ENCODE measurements around the gene UBE2F.

The UBE2F gene, protein sequence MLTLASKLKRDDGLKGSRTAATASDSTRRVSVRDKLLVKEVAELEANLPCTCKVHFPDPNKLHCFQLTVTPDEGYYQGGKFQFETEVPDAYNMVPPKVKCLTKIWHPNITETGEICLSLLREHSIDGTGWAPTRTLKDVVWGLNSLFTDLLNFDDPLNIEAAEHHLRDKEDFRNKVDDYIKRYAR

DNA sequence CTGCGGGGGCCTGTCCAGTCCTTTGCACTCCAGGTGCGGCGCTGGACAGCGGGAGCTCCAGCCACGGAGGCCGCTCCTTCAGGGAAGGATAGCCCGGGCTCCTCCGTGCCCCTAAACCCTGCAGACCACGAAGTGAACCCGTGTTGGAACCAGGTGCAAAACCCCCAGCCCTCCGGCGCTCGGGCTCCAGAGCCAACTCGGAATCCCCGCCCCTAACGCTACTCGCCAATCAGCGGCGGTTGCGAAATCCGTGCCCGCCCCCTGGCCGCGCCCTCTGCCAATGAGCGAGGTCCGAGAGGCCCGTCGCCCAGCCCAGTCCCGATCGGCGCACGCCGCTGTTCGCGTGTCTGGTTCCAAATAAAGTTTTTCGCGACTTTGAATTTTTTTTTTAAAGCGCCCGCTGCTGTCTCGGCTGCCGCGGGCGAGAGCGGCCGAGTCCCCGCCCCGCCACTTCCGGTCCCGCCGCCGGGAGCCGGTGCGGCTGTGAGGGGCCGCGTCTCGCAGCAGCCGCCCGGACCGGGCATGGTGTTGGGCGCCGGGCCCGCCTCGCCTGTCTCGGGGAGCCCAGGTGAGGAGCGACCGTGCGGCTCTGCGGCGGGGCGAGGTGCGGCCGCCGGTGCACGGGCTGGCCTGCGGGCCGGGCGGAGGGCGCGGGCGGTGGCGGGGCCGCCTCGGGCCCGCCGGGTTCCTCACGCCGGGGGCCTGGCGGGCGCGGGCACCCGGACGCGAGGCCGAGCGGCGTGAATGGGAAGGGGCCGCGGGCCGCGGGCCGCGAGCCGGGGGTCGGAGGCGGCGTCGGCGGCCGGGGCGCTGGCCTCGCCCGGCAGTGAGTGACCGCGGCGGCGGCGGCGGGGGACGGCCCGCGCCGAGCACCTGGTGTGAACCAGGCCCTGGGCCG, at the start of gene UBE2F:
Gene UBE2F (plus strand): TSS at position 450 of the 898 bp plus-strand sequence. CDS start 6,094 bp downstream, outside the sequence.
- in situ Hi-C loops (cut with MboI; ENCODE audit: low sequenced_read_pairs): no loop called here

DNA sequence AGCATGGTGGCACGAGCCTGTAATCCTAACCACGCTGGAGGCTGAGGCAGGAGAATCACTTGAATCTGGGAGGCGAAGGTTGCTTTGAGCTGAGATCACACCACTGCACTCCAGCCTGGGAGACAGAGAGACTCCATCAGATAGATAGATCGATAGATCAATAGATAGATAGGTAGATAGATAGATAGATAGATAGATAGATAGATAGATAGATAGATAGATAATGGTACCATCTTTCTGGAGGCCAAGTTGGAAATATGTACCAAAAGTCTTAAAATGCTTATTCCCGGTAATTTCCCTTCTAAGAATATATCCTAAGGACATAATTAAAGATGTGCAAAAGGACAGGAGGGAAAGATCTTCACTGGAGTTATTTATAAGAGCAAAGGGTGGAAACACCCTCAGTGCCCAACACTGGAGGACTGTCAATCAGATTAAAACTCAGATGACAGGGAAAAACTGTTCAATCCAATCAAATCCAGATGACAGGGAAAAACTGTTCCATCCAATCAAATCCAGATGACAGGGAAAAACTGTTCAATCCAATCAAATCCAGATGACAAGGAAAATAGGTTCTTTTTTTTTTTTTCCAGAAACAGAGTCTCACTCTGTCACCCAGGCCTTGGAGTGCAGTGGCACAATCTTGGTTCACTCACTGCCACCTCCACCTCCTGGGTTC, 49.0 kb upstream of the UBE2F start:
- in situ Hi-C loops (cut with MboI; ENCODE audit: low sequenced_read_pairs): no loop called here

DNA sequence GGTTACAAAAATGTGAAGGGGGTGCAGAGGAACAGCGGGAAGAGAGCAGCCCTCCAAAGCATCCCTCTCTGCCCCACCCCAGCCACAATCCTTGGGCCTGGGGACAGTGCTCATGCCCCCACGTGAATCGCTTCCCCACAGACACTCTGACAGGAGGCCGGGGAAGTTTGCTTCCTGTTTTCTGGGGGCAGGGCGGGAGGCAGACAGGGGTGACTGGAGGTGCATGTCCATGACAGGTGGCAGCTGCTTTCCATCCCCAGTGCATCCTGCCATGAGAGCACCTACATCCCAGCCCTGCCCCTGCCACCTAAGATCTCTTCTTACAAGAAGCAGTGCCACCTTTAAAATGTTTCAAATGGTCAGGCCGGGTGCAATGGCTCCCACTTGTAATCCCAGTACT, 47.2 kb upstream of the UBE2F start:
- in situ Hi-C loops (cut with MboI; ENCODE audit: low sequenced_read_pairs): no loop called here

DNA sequence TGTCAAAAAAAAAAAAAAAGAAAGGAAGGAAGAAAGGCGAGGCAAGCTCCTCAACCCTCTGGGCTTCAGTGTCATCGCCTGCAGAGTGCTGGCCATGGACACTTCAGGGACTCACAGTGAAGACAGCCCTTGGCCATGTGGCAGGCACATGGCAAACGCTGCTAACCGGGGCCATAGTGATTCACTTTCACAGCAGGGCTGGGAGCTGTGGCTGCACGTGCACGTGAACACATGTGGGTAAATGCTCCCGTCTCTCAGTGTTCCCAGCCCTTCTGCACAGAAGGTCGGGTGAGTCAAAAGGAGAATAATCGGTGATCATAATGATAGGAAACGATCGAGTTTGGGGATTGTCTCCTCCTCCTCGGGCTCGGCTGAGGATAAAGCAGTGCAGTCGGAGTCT, 46.1 kb upstream of the UBE2F start:
- in situ Hi-C loops (cut with MboI; ENCODE audit: low sequenced_read_pairs): no loop called here

DNA sequence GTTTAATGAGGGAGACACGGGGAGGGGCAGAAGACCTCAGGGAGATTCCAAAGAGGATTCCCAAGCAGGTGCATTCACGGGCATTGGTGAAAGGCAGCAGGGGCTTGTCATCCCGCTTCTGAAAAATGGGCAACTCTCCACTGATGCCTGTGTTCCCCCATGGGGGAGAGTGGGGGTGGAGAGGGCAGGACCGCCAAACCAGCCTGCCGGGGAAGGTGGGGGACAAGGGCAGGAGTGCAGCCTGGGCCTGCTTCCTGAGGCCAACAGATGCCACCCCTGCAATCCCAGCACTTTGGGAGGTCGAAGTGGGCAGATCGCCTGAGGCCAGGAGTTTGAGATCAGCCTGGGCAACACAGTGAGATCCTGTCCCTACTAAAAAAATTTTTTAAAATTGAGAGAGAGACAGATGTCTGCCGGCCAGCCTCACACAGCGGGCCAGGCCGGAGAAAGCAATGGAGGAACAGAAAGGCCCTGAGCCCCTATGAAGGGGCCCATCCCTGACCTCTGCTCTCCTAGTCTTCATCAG, 44.8 kb upstream of the UBE2F start:
- in situ Hi-C loops (cut with MboI; ENCODE audit: low sequenced_read_pairs): no loop called here

DNA sequence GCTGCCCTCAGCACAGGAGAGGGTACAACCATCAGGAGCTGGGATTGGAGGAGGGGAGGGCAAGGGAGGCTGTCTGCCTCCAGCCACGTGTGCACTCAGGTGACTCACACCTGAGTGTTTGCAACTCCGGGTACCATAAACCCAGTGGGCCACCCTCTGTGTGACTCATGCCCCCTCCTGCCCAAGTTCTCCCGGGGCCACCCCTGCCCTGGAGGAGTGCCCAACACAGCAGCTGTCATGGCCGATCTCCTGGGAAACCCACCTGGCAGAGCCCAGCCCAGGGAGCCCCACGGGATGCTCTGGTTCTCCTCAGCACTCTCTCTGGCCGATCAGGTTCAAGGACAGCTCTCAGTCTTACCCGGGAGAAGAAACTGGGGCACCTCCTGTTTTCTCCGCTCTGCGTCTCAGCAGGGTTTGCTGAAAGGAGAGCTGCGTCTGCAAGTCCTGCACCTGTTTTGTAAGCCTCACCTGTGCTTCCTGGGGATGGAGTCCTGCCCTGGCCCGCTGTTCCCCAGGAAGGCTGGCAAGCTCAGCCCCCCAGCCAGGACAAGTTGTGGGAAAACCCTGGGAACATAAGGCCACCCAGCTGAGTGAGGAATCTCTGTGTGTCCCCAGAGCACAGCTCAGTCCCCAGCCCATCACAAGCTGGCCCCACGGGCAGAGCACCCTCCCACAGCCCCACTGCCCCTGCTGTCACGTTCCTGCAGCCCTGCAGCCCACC, 44.0 kb upstream of the UBE2F start:
- in situ Hi-C loops (cut with MboI; ENCODE audit: low sequenced_read_pairs): no loop called here

DNA sequence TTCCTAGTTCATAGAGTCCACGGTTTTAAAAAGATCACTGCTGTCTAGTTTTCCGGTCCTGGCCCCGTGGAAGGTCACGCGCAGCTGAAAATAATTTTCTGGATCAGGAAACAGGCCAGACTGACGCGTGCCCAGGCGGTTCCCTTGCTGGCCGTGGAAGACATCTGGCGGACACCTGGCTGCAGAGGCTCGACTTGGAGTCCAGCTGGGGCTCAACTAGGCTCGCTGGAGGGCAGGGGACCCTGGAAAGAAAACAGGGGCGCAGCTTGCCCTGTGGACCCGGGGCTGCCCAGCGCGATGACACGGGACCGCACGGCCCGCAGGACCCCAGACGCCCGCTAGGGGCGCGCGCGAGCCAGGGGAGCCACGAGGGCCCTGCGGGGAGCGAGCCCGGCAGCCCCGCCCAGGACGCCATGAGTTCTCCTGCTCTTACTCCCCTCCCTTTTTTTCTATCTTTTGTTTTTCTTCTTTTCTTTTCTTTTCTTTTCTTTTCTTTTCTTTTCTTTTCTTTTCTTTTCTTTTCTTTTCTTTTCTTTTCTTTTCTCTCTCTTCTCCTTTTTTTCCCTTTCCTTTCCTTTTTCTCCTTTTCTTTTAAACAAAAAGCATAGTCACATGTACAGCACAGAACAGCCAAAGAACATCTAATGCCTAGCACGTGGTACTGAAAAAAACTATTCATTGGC, 43.2 kb upstream of the UBE2F start:
- in situ Hi-C loops (cut with MboI; ENCODE audit: low sequenced_read_pairs): no loop called here

DNA sequence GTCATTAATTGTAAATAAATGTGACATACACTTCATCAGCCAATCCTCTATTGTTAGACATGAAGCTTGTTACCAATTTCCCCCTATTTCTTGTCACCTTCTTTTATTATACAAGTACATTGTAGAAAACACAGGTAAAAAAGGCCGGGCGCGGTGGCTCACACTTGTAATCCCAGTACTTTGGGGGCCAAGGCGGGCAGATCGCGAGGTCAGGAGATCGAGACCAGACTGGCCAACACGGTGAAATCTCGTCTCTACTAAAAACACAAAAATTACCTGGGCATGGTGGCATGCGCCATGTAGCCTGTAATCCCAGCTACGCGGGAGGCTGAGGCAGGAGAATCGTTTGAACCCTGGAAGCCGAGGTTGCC, 42.7 kb upstream of the UBE2F start:
- in situ Hi-C loops (cut with MboI; ENCODE audit: low sequenced_read_pairs): no loop called here

DNA sequence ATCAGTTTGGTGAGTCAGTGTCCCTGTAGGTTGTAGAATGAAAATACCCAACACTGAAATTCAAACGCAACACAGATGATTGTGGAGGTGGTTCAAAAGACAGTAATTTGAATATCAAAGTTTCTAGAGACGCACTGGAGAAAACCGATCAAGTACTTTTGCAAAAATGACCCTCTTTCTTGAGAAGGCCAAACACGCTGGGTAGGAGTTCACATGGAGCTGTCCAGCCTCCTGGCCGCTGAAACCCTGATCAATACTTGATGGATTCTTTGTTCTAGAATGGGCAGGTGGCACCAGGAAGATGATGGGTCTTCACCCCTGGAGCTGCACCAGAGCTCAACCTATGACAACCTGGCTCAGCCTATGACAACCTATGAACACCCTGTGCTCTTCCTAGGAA, 39.7 kb upstream of the UBE2F start:
- in situ Hi-C loops (cut with MboI; ENCODE audit: low sequenced_read_pairs): no loop called here

DNA sequence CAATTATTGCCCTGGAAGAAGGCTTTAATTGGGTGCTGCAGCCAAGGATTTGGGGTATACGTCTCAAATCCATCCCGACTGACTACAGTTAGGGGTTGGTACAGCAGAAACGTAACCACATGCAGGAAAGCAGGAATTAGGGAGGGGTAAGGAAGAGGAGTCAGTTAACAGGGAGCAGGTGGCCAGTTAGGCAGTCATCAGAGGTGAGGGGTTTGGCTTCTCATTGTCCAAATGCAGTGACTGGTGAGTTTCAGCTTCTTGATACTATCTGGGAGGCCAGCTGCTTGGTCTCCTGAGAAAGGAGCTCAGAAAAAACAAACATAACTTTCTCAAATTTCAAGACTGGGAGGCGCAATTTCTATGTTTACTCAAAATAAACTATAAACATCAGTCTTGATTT, 38.8 kb upstream of the UBE2F start:
- in situ Hi-C loops (cut with MboI; ENCODE audit: low sequenced_read_pairs): no loop called here

DNA sequence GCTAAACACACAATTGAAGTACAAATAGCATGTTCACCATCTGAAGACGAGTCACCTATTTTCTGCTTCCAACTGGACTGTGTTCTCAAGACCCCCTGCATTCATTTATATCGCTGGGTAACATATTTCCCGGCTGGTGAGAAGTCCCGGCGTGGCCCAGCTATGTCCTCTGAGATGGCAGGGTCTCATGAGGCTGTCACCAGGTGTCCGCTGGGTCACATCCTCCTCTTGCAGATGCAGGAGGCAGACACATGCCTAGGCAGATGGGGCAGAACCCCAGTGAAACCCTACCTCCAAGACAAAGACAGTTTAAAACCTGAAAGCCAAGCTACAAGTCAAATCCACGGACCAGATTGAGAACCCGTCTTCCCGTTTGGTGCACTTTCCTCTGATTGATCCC, 36.8 kb upstream of the UBE2F start:
- in situ Hi-C loops (cut with MboI; ENCODE audit: low sequenced_read_pairs): no loop called here

DNA sequence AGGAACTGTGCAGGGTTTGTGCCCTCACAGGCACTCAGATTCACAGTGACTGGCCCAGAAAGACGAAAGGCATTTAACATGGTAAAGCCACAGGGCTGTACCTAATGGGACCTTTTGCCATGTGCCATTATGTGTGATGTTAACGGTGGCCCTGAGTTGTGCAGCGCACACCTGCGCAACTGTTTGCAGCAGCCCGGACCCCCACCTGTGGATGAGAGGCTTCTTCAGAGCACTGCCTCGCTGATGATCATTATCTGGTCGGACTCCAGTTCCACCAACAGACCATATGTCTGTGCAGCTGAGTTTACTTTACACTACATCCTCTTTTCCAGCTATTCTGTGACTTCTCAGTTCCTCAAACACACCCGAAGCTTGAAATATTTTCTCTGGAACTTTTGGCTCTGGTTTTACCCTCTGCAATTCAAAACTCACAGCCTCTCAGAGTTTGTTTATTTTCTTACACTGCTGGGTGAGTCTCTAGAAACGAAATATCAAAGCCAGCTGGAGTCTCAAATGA, 35.6 kb upstream of the UBE2F start:
- in situ Hi-C loops (cut with MboI; ENCODE audit: low sequenced_read_pairs): no loop called here

DNA sequence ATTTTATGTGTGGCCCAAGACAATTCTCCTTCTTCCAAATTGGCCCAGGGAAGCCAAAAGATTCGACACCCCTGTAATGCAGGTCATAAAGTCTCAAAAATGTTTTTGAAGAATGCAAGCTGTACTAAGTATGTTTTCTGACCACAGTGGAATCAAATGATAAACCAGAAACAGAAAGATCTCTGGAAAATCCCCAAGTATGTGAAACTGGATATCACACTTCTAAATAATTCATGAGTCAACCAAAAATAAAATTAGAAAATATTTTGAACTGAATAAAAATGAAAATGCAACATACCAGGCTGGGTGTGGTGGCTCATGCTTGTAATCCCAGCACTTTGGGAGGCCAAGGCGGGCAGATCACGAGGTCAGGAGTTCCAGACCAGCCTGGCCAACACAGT, 34.1 kb upstream of the UBE2F start:
- in situ Hi-C loops (cut with MboI; ENCODE audit: low sequenced_read_pairs): no loop called here

DNA sequence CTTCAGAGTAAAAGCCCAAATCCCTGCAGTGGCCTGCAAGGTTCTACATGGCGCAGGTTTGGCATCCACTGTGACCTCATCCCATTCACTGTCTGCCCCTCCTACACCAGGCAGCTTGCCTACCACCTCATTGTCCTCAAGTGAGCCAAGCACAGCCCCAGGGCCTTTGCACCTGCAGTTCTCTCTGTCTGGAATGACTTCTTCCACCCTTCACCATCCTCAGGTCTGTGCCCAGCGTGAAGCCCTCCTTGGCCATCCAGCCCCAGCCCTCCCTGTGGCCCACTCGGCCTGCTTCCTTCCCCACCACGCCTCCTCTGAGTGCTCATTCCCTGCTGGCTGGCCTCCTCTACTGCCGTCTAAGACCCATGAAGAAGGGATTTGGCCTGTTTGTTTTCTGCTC, 32.6 kb upstream of the UBE2F start:
- in situ Hi-C loops (cut with MboI; ENCODE audit: low sequenced_read_pairs): no loop called here

DNA sequence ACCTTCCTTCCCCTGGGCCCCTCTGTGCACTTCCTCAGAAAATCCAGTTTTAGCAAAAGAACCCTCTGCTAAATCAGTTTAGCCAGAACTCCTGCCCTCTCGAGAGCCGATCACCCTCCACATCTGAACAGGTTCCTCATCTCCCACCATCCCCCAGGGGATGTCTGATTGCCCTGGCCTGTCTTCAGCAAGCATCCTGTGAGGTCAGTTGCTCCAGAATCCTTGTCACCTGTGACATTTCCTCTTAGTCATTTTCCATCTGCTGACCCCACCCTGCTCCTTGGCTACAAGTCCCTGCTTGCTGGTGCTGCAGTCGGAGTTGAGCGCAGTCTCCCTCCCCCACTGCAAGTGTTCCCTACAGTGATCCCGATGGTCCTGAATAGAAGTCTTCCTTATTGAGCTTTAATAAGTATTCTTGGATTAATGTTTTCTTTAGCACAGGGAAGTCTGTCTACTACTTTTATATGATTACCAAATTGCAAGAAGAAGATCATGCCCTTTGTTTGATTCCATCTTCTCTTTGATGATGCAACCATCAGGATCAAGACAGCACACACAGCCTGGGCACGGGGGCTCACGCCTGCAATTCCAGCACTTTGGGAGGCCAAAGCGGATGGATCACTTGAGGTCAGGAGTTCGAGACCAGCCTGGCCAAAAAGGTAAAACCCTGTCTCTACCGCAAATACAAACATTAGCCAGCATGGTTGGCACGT, 30.9 kb upstream of the UBE2F start:
- in situ Hi-C loops (cut with MboI; ENCODE audit: low sequenced_read_pairs): no loop called here

DNA sequence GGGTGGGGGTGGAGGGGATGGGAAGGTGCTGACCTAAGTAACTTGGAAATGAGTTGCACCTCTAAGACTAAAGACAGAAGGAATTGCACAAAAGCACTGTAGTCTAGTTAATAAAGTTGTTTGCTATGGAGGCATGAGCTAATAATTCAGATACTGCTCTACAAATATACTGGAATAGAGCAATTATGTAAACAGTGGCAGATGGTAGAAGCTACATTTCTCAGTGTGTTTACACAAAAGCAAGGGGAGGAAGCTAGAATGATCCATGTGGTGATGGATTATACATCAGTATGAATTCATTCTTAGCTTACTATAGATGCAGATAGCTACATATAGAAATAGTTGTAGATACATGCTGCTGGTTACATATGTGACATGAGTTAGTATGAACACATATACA, 27.6 kb upstream of the UBE2F start:
- in situ Hi-C loops (cut with MboI; ENCODE audit: low sequenced_read_pairs): no loop called here

DNA sequence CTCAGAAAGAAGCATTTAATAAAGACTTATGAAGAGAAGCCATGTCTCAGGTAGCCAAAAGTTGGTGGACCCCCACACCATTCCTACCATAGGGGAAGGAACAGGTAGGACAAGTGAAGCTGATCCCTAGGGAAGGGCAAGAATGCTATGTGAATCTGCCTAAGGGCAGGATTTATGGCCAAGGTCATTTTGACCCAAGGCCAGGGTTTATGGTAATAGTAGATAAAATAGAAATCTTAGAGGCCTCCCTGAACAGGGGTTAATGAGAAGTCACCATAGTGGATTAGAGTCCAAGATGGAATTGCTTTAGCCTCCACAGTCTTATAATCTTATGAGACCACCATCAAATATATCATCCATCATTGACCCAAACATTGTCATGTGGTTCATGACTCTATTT, 26.0 kb upstream of the UBE2F start:
- in situ Hi-C loops (cut with MboI; ENCODE audit: low sequenced_read_pairs): no loop called here

DNA sequence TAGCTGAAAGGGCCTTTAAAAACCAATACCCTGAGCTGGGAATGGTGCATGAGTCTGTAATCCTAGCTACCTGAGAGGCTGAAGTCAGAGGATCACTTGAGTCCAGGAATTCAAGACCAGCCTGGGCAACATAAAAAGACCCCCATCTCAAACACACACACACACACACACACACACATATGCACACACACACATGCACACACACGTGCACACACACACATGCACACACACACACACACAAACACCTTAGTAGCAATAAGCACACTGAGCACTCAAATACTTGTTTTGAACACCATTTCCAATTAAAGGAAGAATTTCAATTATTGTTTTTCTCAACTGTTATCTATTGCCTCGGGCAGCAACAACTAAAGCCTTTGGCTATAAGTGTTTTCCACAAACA, 25.6 kb upstream of the UBE2F start:
- in situ Hi-C loops (cut with MboI; ENCODE audit: low sequenced_read_pairs): no loop called here

DNA sequence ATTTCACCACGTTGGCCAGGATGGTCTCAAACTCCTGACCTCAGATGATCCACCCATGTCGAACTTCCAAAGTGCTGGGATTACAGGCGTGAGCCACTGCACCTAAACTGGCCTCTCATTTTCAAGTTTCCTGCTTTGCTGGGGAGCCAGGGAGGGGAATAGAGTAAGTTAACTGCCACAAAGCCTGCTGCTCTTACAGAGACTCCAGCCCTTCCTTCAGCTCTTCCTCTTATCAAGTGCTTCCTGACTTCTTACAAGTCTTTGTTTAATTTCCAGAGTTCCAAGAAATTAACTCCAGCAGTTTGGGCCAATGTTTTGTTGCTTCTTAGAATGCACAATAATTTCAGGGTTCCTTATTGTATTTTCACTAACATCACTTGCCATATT, 24.3 kb upstream of the UBE2F start:
- in situ Hi-C loops (cut with MboI; ENCODE audit: low sequenced_read_pairs): no loop called here

All from HL-60/S4 treated with retinoic acid at 250 ng/mL for 4 days and 3 days (cell line).